WTC11 (cell line): ENCODE data around the gene TMEM145. TPM values are rescaled to one million over a fixed set of nuclear protein-coding genes. Genes with fewer than 3 reads are reported as not detected.
A peak's percentile ranks its signal among the peaks of the same experiment; 100 is the strongest.

ENCODE experiments used
- ATAC-seq: fragments of 200-7000 bp; cut with Tn5 transposase; 2 replicates; pipeline ENCODE4 v1.10.0; 2021; ENCODE audit warnings: mild to moderate bottlenecking, moderate library complexity
- CTCF ChIA-PET: fragments of 300-600 bp; sonication (Branson Sonifier 250); formaldehyde crosslinking; loops from one replicate; lab custom pipeline; 2021; ENCODE audit warnings: antibody characterized with exemption; lab: Charles Lee
- POLR2A ChIA-PET: fragments of 350-600 bp; sonication (Branson Sonifier 250); formaldehyde crosslinking; loops from one replicate; lab custom pipeline; 2021; ENCODE audit warnings: antibody characterized with exemption; lab: Charles Lee
- DNase-seq: peaks from one replicate; pipeline ENCODE4 v3.0.0; 2021; ENCODE audit warnings: low spot score
- H3K27ac Mint-ChIP-seq: 2 replicates; pipeline ENCODE4 v1.8.0; 2021; ENCODE audit warnings: mixed read lengths
- H3K27me3 Mint-ChIP-seq: 2 replicates; pipeline ENCODE4 v1.8.0; 2021; ENCODE audit warnings: low read depth, mild to moderate bottlenecking, moderate library complexity, mixed read lengths
- H3K36me3 Mint-ChIP-seq: 2 replicates; pipeline ENCODE4 v1.8.0; 2021; ENCODE audit warnings: mixed read lengths
- H3K4me1 Mint-ChIP-seq: 2 replicates; pipeline ENCODE4 v1.8.0; 2022; ENCODE audit warnings: mixed read lengths
- H3K4me3 Mint-ChIP-seq: 2 replicates; pipeline ENCODE4 v1.8.0; 2021; ENCODE audit warnings: mild to moderate bottlenecking, moderate library complexity, mixed read lengths
- H3K9me3 Mint-ChIP-seq: 2 replicates; pipeline ENCODE4 v1.8.0; 2021; ENCODE audit warnings: mixed read lengths
- AFF4 ChIP-seq: sonication (generic); formaldehyde crosslinking; IDR thresholded peaks from 2 replicates; pipeline ENCODE4 v1.8.1; 2023; ENCODE audit warnings: mild to moderate bottlenecking, missing genetic modification reagents, borderline replicate concordance
- CREM ChIP-seq: sonication (generic); formaldehyde crosslinking; IDR thresholded peaks from 2 replicates; pipeline ENCODE4 v1.8.1; 2022; ENCODE audit warnings: mild to moderate bottlenecking, missing genetic modification reagents, moderate library complexity
- EMX1 ChIP-seq: fragments of 250-450 bp; sonication (Bioruptor Pico); IDR thresholded peaks from 2 replicates; pipeline ENCODE4 v1.8.0; 2021; ENCODE audit warnings: mild to moderate bottlenecking
- IRF2 ChIP-seq: sonication (generic); formaldehyde crosslinking; IDR thresholded peaks from 2 replicates; pipeline ENCODE4 v1.8.0; 2022; ENCODE audit warnings: low read depth, missing genetic modification reagents, borderline replicate concordance
- SP1 ChIP-seq: sonication (generic); formaldehyde crosslinking; conservative IDR thresholded peaks from 2 replicates; pipeline ENCODE4 v1.8.1; 2022; ENCODE audit warnings: missing genetic modification reagents
- STAT6 ChIP-seq: sonication (generic); formaldehyde crosslinking; conservative IDR thresholded peaks from 2 replicates; pipeline ENCODE4 v1.8.1; 2023; ENCODE audit warnings: mild to moderate bottlenecking, low read depth, missing genetic modification reagents, moderate library complexity
- TEAD4 ChIP-seq: sonication (generic); formaldehyde crosslinking; IDR thresholded peaks from 2 replicates; pipeline ENCODE4 v1.8.0; 2022; ENCODE audit warnings: mild to moderate bottlenecking, missing genetic modification reagents
- ZNF423 ChIP-seq: fragments of 250-450 bp; sonication (Bioruptor Pico); IDR thresholded peaks from 2 replicates; pipeline ENCODE4 v2.1.2; 2022; ENCODE audit warnings: mild to moderate bottlenecking, moderate library complexity
- microRNA-seq: library from miRNA; unstranded; fragments of <30 nt; microRNA quantifications from one replicate; pipeline ENCODE4 v1.2.0, GENCODE V29; 2022; ENCODE audit warnings: borderline number of aligned reads
- total RNA-seq: library from RNA; stranded (reverse); gene quantifications from 3 replicates; pipeline ENCODE4 v1.2.3, GENCODE V29; 2021
- TF ChIP-seq, protein P1 (sequence below): fragments of 250-450 bp; sonication (Bioruptor Pico); IDR thresholded peaks from 2 replicates; pipeline ENCODE4 v2.1.2; 2022; ENCODE audit warnings: mild to moderate bottlenecking, moderate library complexity

TMEM145 gene
- total RNA-seq, 1 experiment from 2014 or later, result 6.9 TPM

- CTCF ChIA-PET, result interaction anchor here (0.5 to 2.2 kb wide), 31 partner anchors 10 to 274 kb away, joined by 3 to 23 read pairs (median 4); no protein-coding TSS in a partner anchor
- Mint-ChIP-seq H3K36me3 (peaks cover 22% of the 10 kb centered on the region), H3K9me3 (peaks cover 5% of the 10 kb centered on the region; the same call in 1 of the 2 replicates), H3K4me1 (peaks cover 51% of the 10 kb centered on the region), H3K27ac (peak overlapping the region; percentile 84), H3K4me3 (peak overlapping the region; percentile 43; the same call in 1 of the 2 replicates), H3K27me3 (no peaks in the 10 kb centered on the region)
- peak; percentile 14 for ATAC-seq
- no peak for TF ChIP-seq TEAD4 (CRISPR knock-in tag)
- no peak for TF ChIP-seq AFF4 (CRISPR knock-in tag)
- no peak for TF ChIP-seq EMX1 (CRISPR knock-in tag)
- TF ChIP-seq, protein P1, sequence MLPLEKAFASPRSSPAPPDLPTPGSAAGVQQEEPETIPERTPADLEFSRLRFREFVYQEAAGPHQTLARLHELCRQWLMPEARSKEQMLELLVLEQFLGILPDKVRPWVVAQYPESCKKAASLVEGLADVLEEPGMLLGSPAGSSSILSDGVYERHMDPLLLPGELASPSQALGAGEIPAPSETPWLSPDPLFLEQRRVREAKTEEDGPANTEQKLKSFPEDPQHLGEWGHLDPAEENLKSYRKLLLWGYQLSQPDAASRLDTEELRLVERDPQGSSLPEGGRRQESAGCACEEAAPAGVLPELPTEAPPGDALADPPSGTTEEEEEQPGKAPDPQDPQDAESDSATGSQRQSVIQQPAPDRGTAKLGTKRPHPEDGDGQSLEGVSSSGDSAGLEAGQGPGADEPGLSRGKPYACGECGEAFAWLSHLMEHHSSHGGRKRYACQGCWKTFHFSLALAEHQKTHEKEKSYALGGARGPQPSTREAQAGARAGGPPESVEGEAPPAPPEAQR (CRISPR knock-in tag), result no peak
- TF ChIP-seq CREM (CRISPR knock-in tag), result no peak
- TF ChIP-seq ZNF423, result no peak
- TF ChIP-seq STAT6, result no peak
- TF ChIP-seq SP1, result no peak
- no peak for TF ChIP-seq IRF2 (CRISPR knock-in tag)
- POLR2A ChIA-PET, result interaction anchor here (0.5 to 1.8 kb wide), 7 partner anchors 14 to 1880 kb away, joined by 3 to 8 read pairs (median 4); partner anchors contain the start of gene ERF
- no peak for DNase-seq
These were observed 57.6 kb downstream of the TMEM145 start for GRCh38 chr19:42370626-42371175.

Small RNA genes lying within 50 kb of the gene (microRNA-seq; reads per million reads assigned to microRNA genes)
- not detected for gene MIR8077

Other genes starting within 250 kb of the TMEM145 start
- 52.3 to 71.3 TPM (median 66.3 TPM) in 3 replicates for gene GRIK5, start 243.1 kb upstream of the TMEM145 start, total RNA-seq
- gene ZNF574, start 237.1 kb upstream of the TMEM145 start, total RNA-seq, result 30.6 to 34.0 TPM (median 33.4 TPM) in 3 replicates
- 6.0 to 7.7 TPM (median 6.6 TPM) in 3 replicates for gene POU2F2, start 180.9 kb upstream of the TMEM145 start, total RNA-seq
- 37.7 to 42.0 TPM (median 39.2 TPM) in 3 replicates for gene DEDD2, start 95.6 kb upstream of the TMEM145 start, total RNA-seq
- gene ZNF526, start 93.0 kb upstream of the TMEM145 start, total RNA-seq, result 16.1 to 18.3 TPM (median 16.4 TPM) in 3 replicates
- 49.8 to 50.8 TPM (median 49.9 TPM) in 3 replicates for gene GSK3A, start 70.7 kb upstream of the TMEM145 start, total RNA-seq
- 65.4 to 67.6 TPM (median 65.9 TPM) in 3 replicates for gene ERF, start 58.2 kb upstream of the TMEM145 start, total RNA-seq
- gene CIC, start 44.1 kb upstream of the TMEM145 start, total RNA-seq, result 53.0 to 58.5 TPM (median 55.8 TPM) in 3 replicates
- gene PRR19, start 11.2 kb upstream of the TMEM145 start, total RNA-seq, result 3.6 to 5.0 TPM (median 3.7 TPM) in 3 replicates
- 118 to 126 TPM (median 119 TPM) in 3 replicates for gene PAFAH1B3, start 10.7 kb upstream of the TMEM145 start, total RNA-seq
- gene MEGF8, start 12.3 kb downstream of the TMEM145 start, total RNA-seq, result 42.1 to 51.7 TPM (median 51.6 TPM) in 3 replicates
- gene CNFN, start 77.0 kb downstream of the TMEM145 start, total RNA-seq, result 9.6 to 14.8 TPM (median 11.5 TPM) in 3 replicates
- gene LIPE, start 114.1 kb downstream of the TMEM145 start, total RNA-seq, result 10.2 to 11.7 TPM (median 11.5 TPM) in 3 replicates
- not detected in 3 replicates for gene CXCL17, start 129.6 kb downstream of the TMEM145 start, total RNA-seq
- gene CEACAM1, start 215.2 kb downstream of the TMEM145 start, total RNA-seq, result 0.82 to 2.0 TPM (median 1.2 TPM) in 3 replicates